Lung (tissue), 12 donors: Measurements from ENCODE around the gene CAMK2B. TPM values are rescaled to one million over a fixed set of nuclear protein-coding genes. Genes with fewer than 3 reads are reported as not detected.

Experiments used
- ATAC-seq: fragments of 200-7000 bp; cut with Tn5 transposase; one replicate; pipeline ENCODE4 v1.9.1; 2020; ENCODE audit warnings: moderate number of reproducible peaks; ENCODE audit not compliant: insufficient read depth, low FRiP score
- DNase-seq, 3 donors: peaks; one replicate each; pipeline ENCODE4 v3.0.0-alpha.2; 2013 to 2017
- H3K27ac ChIP-seq, 2 donors: one replicate each; pipeline ENCODE4 v1.5.1; 2013; ENCODE audit warnings: mild to moderate bottlenecking in 2 of 2, moderate library complexity in 2 of 2, control low read depth in 1 of 2, inconsistent platforms in 1 of 2, low read depth in 1 of 2, low read length in 1 of 2
- H3K27me3 ChIP-seq, 3 donors: one replicate each; pipeline ENCODE4 v1.5.1; 2013; ENCODE audit warnings: low read length in 2 of 3; ENCODE audit not compliant: control insufficient read depth in 3 of 3, insufficient read depth in 3 of 3
- H3K36me3 ChIP-seq, 4 donors: one replicate each; pipeline ENCODE4 v1.5.1; 2013; ENCODE audit warnings: low read length in 4 of 4, mild to moderate bottlenecking in 1 of 4, moderate library complexity in 1 of 4; ENCODE audit not compliant: control insufficient read depth in 4 of 4, insufficient read depth in 4 of 4
- H3K4me1 ChIP-seq, 5 donors: one replicate each; pipeline ENCODE4 v1.5.1; 2013; ENCODE audit warnings: low read length in 5 of 5, mild to moderate bottlenecking in 2 of 5, moderate library complexity in 1 of 5; ENCODE audit not compliant: control insufficient read depth in 5 of 5, insufficient read depth in 5 of 5
- H3K4me3 ChIP-seq: one replicate; pipeline ENCODE4 v1.5.1; 2013; ENCODE audit warnings: mild to moderate bottlenecking, control low read depth, moderate library complexity
- H3K9ac ChIP-seq, 2 donors: one replicate each; pipeline ENCODE4 v1.5.1; 2013; ENCODE audit warnings: low read length in 2 of 2, control low read depth in 1 of 2; ENCODE audit not compliant: insufficient read depth in 1 of 2
- H3K9me3 ChIP-seq, 4 donors: one replicate each; pipeline ENCODE4 v1.5.1; 2013; ENCODE audit warnings: low read length in 3 of 4, mild to moderate bottlenecking in 1 of 4, moderate library complexity in 1 of 4; ENCODE audit not compliant: control insufficient read depth in 4 of 4, insufficient read depth in 3 of 4
- WGBS, 2 donors: extraction: QIAGEN DNeasy Blood & Tissue Kit; methylation state at CpG; one replicate each; pipeline ENCODE4 v1.1.7; 2013; 5-methylcytosine and 5-hydroxymethylcytosine counted together
- polyA plus RNA-seq, 2 donors: library from polyadenylated mRNA; stranded (reverse); fragments of 200-250 nt; gene quantifications; one replicate each; pipeline ENCODE4 v1.2.1, GENCODE V29; 2013
- total RNA-seq, 2 donors: library from RNA; depleted of rRNA in 1 of 2; stranded (reverse); fragments of >200 nt in 1 of 2; gene quantifications; one replicate each; pipeline ENCODE4 v1.2.1, GENCODE V29; 2014 to 2021
- TF ChIP-seq, protein P1 (sequence below): IDR thresholded peaks from 2 replicates; pipeline ENCODE4 v1.5.1; 2012; ENCODE audit warnings: mild to moderate bottlenecking; ENCODE audit errors: control extremely low read depth, extremely low read depth
- donor health status: control.
- donor health status: control.
- donor health status: Bipolar disorder and iron deficiency.
- donor health status: healthy.
- donor health status: DM: yes; HTN: yes; CAD: no.

CAMK2B gene
- total and polyA plus RNA-seq, 4 donors: 0.12 to 0.80 (median 0.33) TPM

DNA sequence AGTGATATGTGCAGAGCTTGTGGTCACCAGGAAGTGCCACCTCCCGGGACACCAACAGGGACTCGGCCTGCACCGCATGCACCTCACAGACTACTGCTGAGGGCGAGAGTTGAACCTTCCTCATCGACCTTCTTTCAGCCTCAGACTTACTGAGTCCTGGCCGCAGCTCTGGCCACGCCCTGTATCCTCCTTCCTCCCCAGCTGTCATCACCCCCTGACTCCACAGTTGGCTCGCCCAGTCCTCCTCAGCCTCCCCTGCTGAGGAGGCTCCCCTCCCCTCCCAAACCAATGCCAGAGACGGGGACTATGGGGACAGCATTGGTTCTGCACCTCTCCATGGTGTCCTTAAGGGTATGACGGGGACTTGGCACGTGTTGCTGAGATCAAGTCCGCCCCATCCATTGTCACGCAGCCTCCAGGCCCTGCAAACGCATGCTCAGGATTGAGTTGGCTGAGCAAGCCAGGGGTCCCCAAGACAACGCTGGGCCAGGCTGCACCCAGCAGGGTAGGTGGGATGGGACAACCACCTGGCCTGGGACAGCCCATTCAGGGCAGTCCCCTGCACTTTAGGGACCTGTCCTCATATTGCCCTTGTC is 75.7 kb downstream of the CAMK2B start:
- H3K27ac ChIP-seq: no peak overlapping the region
- WGBS, 2 donors: 81 to 87% methylated on average over 15 of the region's 15 CpGs
- no peaks in the 10 kb centered on the region for H3K27me3 ChIP-seq
- DNase-seq (no peak), ATAC-seq (no peak)
- H3K36me3 ChIP-seq: no peaks in the 10 kb centered on the region
- no peak overlapping the region for H3K9ac ChIP-seq
- H3K9me3 ChIP-seq: peaks cover 0 to 3% (median 0%) of the 10 kb centered on the region in 4 donors
- no peaks in the 10 kb centered on the region for H3K4me1 ChIP-seq
- TF ChIP-seq, protein P1, sequence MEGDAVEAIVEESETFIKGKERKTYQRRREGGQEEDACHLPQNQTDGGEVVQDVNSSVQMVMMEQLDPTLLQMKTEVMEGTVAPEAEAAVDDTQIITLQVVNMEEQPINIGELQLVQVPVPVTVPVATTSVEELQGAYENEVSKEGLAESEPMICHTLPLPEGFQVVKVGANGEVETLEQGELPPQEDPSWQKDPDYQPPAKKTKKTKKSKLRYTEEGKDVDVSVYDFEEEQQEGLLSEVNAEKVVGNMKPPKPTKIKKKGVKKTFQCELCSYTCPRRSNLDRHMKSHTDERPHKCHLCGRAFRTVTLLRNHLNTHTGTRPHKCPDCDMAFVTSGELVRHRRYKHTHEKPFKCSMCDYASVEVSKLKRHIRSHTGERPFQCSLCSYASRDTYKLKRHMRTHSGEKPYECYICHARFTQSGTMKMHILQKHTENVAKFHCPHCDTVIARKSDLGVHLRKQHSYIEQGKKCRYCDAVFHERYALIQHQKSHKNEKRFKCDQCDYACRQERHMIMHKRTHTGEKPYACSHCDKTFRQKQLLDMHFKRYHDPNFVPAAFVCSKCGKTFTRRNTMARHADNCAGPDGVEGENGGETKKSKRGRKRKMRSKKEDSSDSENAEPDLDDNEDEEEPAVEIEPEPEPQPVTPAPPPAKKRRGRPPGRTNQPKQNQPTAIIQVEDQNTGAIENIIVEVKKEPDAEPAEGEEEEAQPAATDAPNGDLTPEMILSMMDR: no peak
- H3K4me3 ChIP-seq: no peak overlapping the region

DNA sequence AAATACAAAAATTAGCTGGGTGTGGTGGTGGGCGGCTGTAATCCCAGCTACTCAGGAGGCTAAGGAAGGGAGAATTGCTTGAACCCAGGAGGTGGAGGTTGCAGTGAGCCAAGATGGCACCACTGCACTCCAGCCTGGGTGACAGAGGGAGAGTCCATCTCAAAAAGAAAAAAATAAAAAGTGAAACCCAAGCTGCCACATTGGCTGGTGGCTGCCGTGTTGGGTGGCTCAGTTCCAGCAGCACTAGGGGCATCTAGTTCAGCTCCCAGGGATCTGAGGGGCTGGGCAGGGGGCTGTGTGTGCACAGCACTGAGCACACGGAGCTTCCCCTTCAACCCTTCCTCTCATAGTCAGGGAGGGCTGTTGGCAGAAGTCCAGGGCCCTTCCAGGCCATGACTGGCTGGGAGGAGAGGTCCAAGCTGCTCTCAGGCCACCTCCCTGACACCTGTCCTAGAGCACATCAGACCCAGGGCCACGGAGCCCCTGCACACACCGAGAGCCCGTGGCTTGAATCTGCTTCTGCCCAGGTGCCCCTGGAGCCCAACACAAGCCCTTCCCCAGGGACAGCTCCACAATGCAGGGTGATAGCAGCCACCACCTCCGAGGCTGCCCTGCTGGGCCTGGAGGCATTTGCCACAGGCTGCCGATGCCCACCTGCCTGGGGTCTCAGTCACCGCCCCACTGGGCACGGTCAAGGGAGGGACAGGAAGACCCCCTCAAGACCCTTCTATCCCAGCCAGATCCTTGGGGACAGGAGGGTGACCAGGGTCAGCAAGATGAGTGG is 77.3 kb downstream of the CAMK2B start:
- no peak for DNase-seq
- ATAC-seq: no peak
- 82 to 87% methylated on average over 10 of the region's 10 CpGs for WGBS, 2 donors
- Histone ChIP-seq H3K27ac (no peak overlapping the region), H3K9me3 (peaks cover 0 to 3% (median 0%) of the 10 kb centered on the region in 4 donors), H3K9ac (no peak overlapping the region), H3K36me3 (no peaks in the 10 kb centered on the region), H3K4me3 (no peak overlapping the region), H3K4me1 (no peaks in the 10 kb centered on the region), H3K27me3 (no peaks in the 10 kb centered on the region)
- TF ChIP-seq, protein P1: no peak

DNA sequence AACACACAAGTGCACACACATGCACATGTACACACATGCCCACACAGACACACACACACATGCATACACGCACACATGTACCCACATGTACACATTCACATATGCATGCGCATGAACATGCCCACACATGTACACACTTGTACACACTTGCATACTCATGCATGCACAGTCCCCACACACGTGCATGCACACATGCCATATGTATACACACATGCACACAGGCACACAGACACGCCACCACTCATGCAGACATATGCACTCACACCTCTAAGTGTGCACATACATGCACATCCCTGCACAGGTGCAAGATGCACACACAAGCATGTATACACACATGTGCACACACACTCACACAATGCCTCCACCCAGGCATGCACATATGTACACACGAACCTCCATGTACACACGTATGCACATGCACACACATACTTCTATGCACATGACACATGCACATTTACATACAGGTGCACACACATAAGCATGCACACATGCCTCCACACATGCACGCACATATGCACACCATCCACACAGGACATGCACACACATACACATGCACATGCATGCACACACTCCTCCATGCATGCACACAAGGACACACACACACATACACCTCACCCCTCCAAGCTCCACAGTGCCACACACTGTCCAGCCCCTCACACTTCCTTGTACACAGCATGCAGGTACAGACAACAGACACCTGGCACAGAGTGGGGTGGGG is 78.8 kb downstream of the CAMK2B start:
- Histone ChIP-seq H3K9me3 (peaks cover 0 to 3% (median 0%) of the 10 kb centered on the region in 4 donors), H3K9ac (no peak overlapping the region), H3K4me3 (no peak overlapping the region), H3K27ac (no peak overlapping the region), H3K36me3 (no peaks in the 10 kb centered on the region), H3K27me3 (no peaks in the 10 kb centered on the region), H3K4me1 (no peaks in the 10 kb centered on the region)
- DNase-seq (no peak), ATAC-seq (no peak)
- TF ChIP-seq, protein P1: no peak
- WGBS, 2 donors: 94 to 96% methylated on average over 7 of the region's 7 CpGs
